GM21619 (cell line): ENCODE results near the gene ACOT11.
"Not testable (repeated sequence)": the region's sequence is repeated elsewhere in the genome, so short reads cannot be mapped to it uniquely, and the experiment has no call there.

Source experiments
- ATAC-seq: cut with Tn5 transposase; IDR thresholded peaks from one replicate; pipeline ENCODE4 v1.9.1; 2021; ENCODE audit not compliant: unreplicated experiment

Gene ACOT11

GRCh38 chr1:54536656-54537055 is 11.4 kb upstream of the ACOT11 start:
- ATAC-seq = not testable (repeated sequence)

- no peak for ATAC-seq
Measured at GRCh38 chr1:54537611-54538010, 10.4 kb upstream of the ACOT11 start.

GRCh38 chr1:54538538-54538937 is 9.5 kb upstream of the ACOT11 start:
- ATAC-seq = no peak

- ATAC-seq = no peak
Measured at GRCh38 chr1:54540582-54541295, 7.3 kb upstream of the ACOT11 start.

- peak; percentile 59 for ATAC-seq
Measured at GRCh38 chr1:54542120-54542961, 5.7 kb upstream of the ACOT11 start.

GRCh38 chr1:54542962-54543539 is 5.0 kb upstream of the ACOT11 start:
- ATAC-seq = no peak

GRCh38 chr1:54543729-54544496 is 4.1 kb upstream of the ACOT11 start:
- no peak for ATAC-seq

GRCh38 chr1:54545916-54546635 is 2.0 kb upstream of the ACOT11 start:
- ATAC-seq = no peak

GRCh38 chr1:54546651-54547401 is 1.2 kb upstream of the ACOT11 start:
- ATAC-seq = no peak

- ATAC-seq = no peak
Measured at GRCh38 chr1:54548389-54549044, 489 bp downstream of the ACOT11 start.

- ATAC-seq = no peak
Measured at GRCh38 chr1:54549181-54549924, 1.3 kb downstream of the ACOT11 start.

GRCh38 chr1:54551891-54552290 is 3.9 kb downstream of the ACOT11 start:
- ATAC-seq = no peak

- no peak for ATAC-seq
Measured at GRCh38 chr1:54553602-54554313, 5.7 kb downstream of the ACOT11 start.

- no peak for ATAC-seq
Measured at GRCh38 chr1:54556110-54556509, 8.1 kb downstream of the ACOT11 start.

GRCh38 chr1:54557671-54558355 is 9.8 kb downstream of the ACOT11 start:
- ATAC-seq = no peak

- no peak for ATAC-seq
Measured at GRCh38 chr1:54558434-54559030, 10.5 kb downstream of the ACOT11 start.

GRCh38 chr1:54559111-54559548 is 11.1 kb downstream of the ACOT11 start:
- ATAC-seq = no peak
